Erythroblast (primary cell): Measurements from ENCODE around the gene ZNF624.

Experiments used
- GATA1 ChIP-seq: IDR thresholded peaks from 2 replicates; pipeline ENCODE4 v1.6.1; 2011; ENCODE audit warnings: low read depth, mild to moderate bottlenecking, control low read depth, low read length, moderate library complexity
- POLR2A ChIP-seq: IDR thresholded peaks from 2 replicates; pipeline ENCODE4 v1.6.1; 2011; ENCODE audit warnings: mild to moderate bottlenecking, low read length

DNA sequence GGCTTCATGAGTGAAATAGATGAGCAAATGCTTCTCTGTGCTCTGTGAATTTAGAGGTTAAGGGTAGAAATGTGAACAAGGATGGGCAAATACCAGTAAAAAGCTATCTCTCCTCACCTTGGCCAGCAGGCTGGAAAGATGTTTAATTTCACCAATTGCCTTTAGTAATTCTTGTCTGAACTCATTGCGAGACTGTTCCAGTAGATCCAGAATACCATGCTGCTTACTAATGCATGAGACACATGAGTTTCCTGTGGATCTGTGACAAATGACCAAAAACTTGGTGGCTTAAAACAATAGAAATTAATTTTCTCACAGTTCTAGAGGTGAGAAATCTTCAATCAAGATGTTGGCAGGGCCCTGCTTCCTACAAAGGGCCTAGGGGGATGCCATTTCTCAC is 9.3 kb upstream of the ZNF624 start:
- TF ChIP-seq POLR2A (no peak), GATA1 (no peak)
